Measurements from ENCODE around the gene SH3RF3.

DNA sequence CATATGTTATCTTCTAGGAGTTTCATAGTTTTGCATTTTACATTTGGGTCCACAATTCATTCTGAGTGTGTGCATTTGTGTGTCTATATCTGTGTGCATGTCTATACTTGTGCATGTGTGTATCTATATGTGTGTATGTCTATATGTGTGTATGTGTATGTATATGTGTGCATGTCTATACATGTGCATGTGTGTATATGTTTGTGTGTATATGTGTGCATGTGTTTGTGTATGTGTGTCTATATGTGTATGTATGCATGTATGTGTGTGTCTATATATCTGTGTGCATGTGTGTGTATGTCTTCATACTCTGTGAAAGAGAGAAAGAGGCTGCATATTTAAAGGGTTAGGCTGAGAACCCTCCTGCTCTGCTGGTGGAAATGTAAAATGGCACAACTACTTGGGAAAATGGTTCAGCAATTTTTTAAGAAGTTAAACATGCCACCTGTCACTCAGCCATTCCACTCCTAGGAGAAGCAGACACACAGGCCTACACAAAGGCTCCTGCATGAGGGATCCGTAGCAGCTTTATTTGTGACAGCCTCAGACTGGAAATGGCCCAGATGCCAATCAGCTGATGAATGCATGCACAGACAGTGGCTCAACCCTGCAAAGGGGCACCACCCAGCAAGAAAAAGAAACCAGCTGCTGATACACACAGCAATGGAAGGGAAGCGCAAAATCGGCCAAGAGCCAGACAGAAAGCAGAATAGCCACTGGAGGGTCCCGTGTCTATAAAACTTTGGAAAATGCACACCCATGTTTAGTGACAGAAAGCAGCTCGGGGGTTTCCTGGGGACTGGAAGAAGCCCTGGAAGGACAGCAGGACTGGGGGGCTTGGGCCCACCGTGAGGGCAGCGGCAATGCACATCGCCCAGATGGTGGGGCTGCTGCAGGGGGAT is 337.9 kb downstream of the SH3RF3 start:
- TF ChIP-seq, protein P1, sequence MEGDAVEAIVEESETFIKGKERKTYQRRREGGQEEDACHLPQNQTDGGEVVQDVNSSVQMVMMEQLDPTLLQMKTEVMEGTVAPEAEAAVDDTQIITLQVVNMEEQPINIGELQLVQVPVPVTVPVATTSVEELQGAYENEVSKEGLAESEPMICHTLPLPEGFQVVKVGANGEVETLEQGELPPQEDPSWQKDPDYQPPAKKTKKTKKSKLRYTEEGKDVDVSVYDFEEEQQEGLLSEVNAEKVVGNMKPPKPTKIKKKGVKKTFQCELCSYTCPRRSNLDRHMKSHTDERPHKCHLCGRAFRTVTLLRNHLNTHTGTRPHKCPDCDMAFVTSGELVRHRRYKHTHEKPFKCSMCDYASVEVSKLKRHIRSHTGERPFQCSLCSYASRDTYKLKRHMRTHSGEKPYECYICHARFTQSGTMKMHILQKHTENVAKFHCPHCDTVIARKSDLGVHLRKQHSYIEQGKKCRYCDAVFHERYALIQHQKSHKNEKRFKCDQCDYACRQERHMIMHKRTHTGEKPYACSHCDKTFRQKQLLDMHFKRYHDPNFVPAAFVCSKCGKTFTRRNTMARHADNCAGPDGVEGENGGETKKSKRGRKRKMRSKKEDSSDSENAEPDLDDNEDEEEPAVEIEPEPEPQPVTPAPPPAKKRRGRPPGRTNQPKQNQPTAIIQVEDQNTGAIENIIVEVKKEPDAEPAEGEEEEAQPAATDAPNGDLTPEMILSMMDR (IDR thresholded peaks at IDR 0.05; ENCODE audit: low read depth, low read length): no peak
- TF ChIP-seq POLR2A (IDR thresholded peaks at IDR 0.05; ENCODE audit: extremely low read depth, insufficient read length): no peak

Measured in NB4 (cell line).